Endothelial cell of umbilical vein (primary cell): ENCODE results near the gene FNBP1L. TPM values are rescaled to one million over a fixed set of nuclear protein-coding genes. Genes with fewer than 3 reads are reported as not detected.

Experiments
- BruUV-seq: library from RNA; stranded (reverse); fragments of 400-500 nt; replicated peaks from 2 replicates; lab custom pipeline; 2021; lab: Mats Ljungman, UMichigan
- CTCF ChIA-PET: fragments of 300-600, 350-600 bp; sonication (Branson Sonifier 250); formaldehyde crosslinking; loops from one replicate; lab custom pipeline; 2021; ENCODE audit warnings: antibody characterized with exemption, inconsistent platforms; lab: Charles Lee
- POLR2A ChIA-PET: fragments of 300-600, 350-600 bp; sonication (Branson Sonifier 250); formaldehyde crosslinking; loops from one replicate; lab custom pipeline; 2021; ENCODE audit warnings: antibody characterized with exemption, inconsistent platforms; lab: Charles Lee
- DNase-seq: peaks from one replicate; pipeline ENCODE4 v3.0.0-alpha.2; 2011; ENCODE audit warnings: low read depth, low spot score
- FAIRE-seq: peaks from 2 replicates; lab custom pipeline; 2011; peaks lifted over from hg19 to GRCh38; lab: Jason Lieb, UNC
- H2AFZ ChIP-seq: 2 replicates; pipeline ENCODE4 v1.6.0; 2012; ENCODE audit warnings: low read depth, low read length, control low read depth, inconsistent platforms
- H3K27ac ChIP-seq: 2 replicates; pipeline ENCODE4 v1.5.1; 2011; ENCODE audit warnings: low read depth, mild to moderate bottlenecking, control low read depth, low read length, moderate library complexity; ENCODE audit not compliant: insufficient read depth
- H3K27me3 ChIP-seq, 2 experiments: 2 replicates each; pipeline versions ENCODE4 v1.6.0 to v1.6.1; 2011; ENCODE audit warnings: low read length in 2 of 2, mixed read lengths in 1 of 2; ENCODE audit not compliant: control insufficient read depth in 2 of 2, insufficient read depth in 2 of 2
- H3K36me3 ChIP-seq, 2 experiments: 2 replicates in 1 of 2; 3 replicates in 1 of 2; pipeline ENCODE4 v1.5.1; 2011; ENCODE audit warnings: low read length in 2 of 2, mild to moderate bottlenecking in 1 of 2, moderate library complexity in 1 of 2; ENCODE audit not compliant: control insufficient read depth in 2 of 2, insufficient read depth in 2 of 2; ENCODE audit errors: extremely low read depth in 1 of 2
- H3K4me1 ChIP-seq: 3 replicates; pipeline ENCODE4 v1.5.1; 2011; ENCODE audit warnings: mild to moderate bottlenecking, low read length; ENCODE audit not compliant: control insufficient read depth, insufficient read depth; ENCODE audit errors: extremely low read depth
- H3K4me2 ChIP-seq: 2 replicates; pipeline ENCODE4 v1.6.1; 2011; ENCODE audit warnings: low read length, control low read depth, mixed read lengths; ENCODE audit not compliant: insufficient read depth
- H3K4me3 ChIP-seq, 3 experiments: fragments of 200-600 bp in 1 of 3; sonication (generic), shearing (Covaris generic) in 1 of 3; replicated peaks in 1 of 3; 2 replicates each; pipeline ENCODE4 v1.5.1; 2011 to 2016; ENCODE audit warnings: control low read depth in 3 of 3, low read length in 3 of 3, mild to moderate bottlenecking in 2 of 3, inconsistent platforms in 1 of 3, low read depth in 1 of 3, moderate library complexity in 1 of 3; ENCODE audit not compliant: insufficient read depth in 1 of 3
- H3K79me2 ChIP-seq: 2 replicates; pipeline ENCODE4 v1.6.0; 2012; ENCODE audit warnings: low read length, inconsistent platforms; ENCODE audit not compliant: control insufficient read depth, insufficient read depth
- H3K9ac ChIP-seq: replicated peaks from 2 replicates; pipeline ENCODE3; 2011; ENCODE audit warnings: low read length, control low read depth; ENCODE audit not compliant: insufficient read depth; ENCODE audit errors: extremely low read depth
- H3K9me1 ChIP-seq: replicated peaks from 3 replicates; pipeline ENCODE4 v1.6.0; 2011; ENCODE audit warnings: mild to moderate bottlenecking, low read length; ENCODE audit not compliant: control insufficient read depth, insufficient read depth; ENCODE audit errors: extremely low read depth
- H3K9me3 ChIP-seq: replicated peaks from 2 replicates; pipeline ENCODE4 v1.5.1; 2012; ENCODE audit warnings: low read length, inconsistent platforms; ENCODE audit not compliant: control insufficient read depth, insufficient read depth
- H4K20me1 ChIP-seq: replicated peaks from 2 replicates; pipeline ENCODE3; 2011; ENCODE audit warnings: mild to moderate bottlenecking, low read length; ENCODE audit not compliant: control insufficient read depth, insufficient read depth; ENCODE audit errors: extremely low read depth
- CTCF ChIP-seq, 2 donors: IDR thresholded peaks; 1 replicate in 1 of 2; 2 replicates in 1 of 2; pipeline ENCODE4 v1.5.1; 2011; ENCODE audit warnings: low read length in 2 of 2, mild to moderate bottlenecking in 2 of 2, moderate library complexity in 2 of 2, control low read depth in 1 of 2, inconsistent platforms in 1 of 2, low read depth in 1 of 2; ENCODE audit not compliant: insufficient read depth in 1 of 2; ENCODE audit errors: extremely low read depth in 1 of 2
- EZH2 ChIP-seq: IDR thresholded peaks from 2 replicates; pipeline ENCODE4 v1.6.1; 2012; ENCODE audit warnings: borderline replicate concordance, low read depth, mild to moderate bottlenecking, moderate library complexity, low read length, inconsistent platforms; ENCODE audit not compliant: severe bottlenecking
- FOS ChIP-seq: IDR thresholded peaks from 2 replicates; pipeline ENCODE4 v1.6.1; 2011; ENCODE audit warnings: mild to moderate bottlenecking, low read length, moderate library complexity, borderline replicate concordance; ENCODE audit not compliant: insufficient read depth
- GATA2 ChIP-seq: IDR thresholded peaks from 2 replicates; pipeline ENCODE4 v1.7.0; 2011; ENCODE audit warnings: low read depth, mild to moderate bottlenecking, moderate library complexity, mixed read lengths, low read length; ENCODE audit not compliant: insufficient read length, insufficient read depth
- JUN ChIP-seq: IDR thresholded peaks from 2 replicates; pipeline ENCODE4 v1.6.1; 2011; ENCODE audit warnings: borderline replicate concordance, low read depth; ENCODE audit not compliant: insufficient read length, insufficient read depth
- MYC ChIP-seq: IDR thresholded peaks from one replicate; pipeline ENCODE4 v1.6.1; 2011; ENCODE audit warnings: mild to moderate bottlenecking, low read depth, low read length
- POLR2A ChIP-seq: IDR thresholded peaks from 2 replicates; pipeline ENCODE4 v1.6.1; 2012; ENCODE audit warnings: low read depth, mild to moderate bottlenecking, control low read depth, low read length
- POLR2AphosphoS5 ChIP-seq: IDR thresholded peaks from 2 replicates; pipeline ENCODE4 v1.6.1; 2012; ENCODE audit warnings: low read depth, mild to moderate bottlenecking, control low read depth, low read length, moderate library complexity; ENCODE audit not compliant: insufficient read depth
- dilution Hi-C: fragments of 300-500 bp; cut with MboI; formaldehyde crosslinking; loops from one replicate; pipeline ENCODE4 v1.15.0; 2019; ENCODE audit warnings: low sequenced_read_pairs; ENCODE audit not compliant: extremely low pct_ligation_motif_present
- intact Hi-C: fragments of 100-400 bp; cut with micrococcal nuclease; formaldehyde crosslinking; loops from one replicate; pipeline ENCODE4 v1.10.0; 2022
- polyA plus RNA-seq, 4 experiments: library from polyadenylated mRNA; depleted of rRNA in 3 of 4; stranded (reverse) in 3 of 4; unstranded in 1 of 4; fragments of >200 nt; gene quantifications; 2 replicates each; pipeline versions ENCODE4 v1.2.1 to v1.2.3, GENCODE V29; 2011 to 2012; ENCODE audit warnings: missing spikeins in 1 of 4
- total RNA-seq: library from RNA; stranded (reverse); gene quantifications from 2 replicates; pipeline ENCODE4 v1.2.3, GENCODE V29; 2021
- TF ChIP-seq, protein P1 (sequence below): IDR thresholded peaks from 2 replicates; pipeline ENCODE4 v1.6.1; 2011; ENCODE audit not compliant: insufficient read depth, insufficient read length

The FNBP1L gene
- total and polyA plus RNA-seq, 2 donors (not counting 3 experiments of a cell fraction or from before 2014, with no cell fraction given): 28.1 to 56.4 TPM

DNA sequence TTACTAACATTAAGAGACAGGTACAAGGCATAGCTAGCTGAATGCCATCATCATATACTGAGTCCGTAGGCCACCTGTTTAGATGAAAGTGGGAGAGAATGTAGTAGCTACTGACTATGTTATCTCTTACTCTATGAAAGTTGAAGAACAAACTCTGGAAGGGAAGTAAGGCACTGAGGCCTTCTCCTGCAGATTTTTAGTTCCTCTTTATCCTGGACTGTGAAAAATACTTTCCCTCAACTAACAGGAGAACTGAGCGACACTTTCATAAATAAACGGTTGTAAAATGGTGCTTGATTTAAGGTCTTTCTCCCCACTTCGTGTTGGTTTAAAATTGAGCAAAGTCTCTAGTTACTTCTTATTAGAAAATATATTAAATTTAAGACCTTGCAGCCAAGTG is 101.9 kb downstream of the FNBP1L start:
- no peak overlapping the region for H3K4me2 ChIP-seq
- H3K9me3 ChIP-seq: no peaks in the 10 kb centered on the region
- no peaks in the 10 kb centered on the region for H3K9me1 ChIP-seq
- no peak overlapping the region for H3K4me3 ChIP-seq
- TF ChIP-seq POLR2A (no peak), MYC (no peak), CTCF (IDR thresholded peaks at IDR 0.05; ENCODE audit: extremely low read depth in 1 of 2, insufficient read depth in 1 of 2, low read depth in 1 of 2, low read length in 2 of 2) (no peak), GATA2 (no peak), FOS (no peak), POLR2AphosphoS5 (no peak), EZH2 (no peak), JUN (no peak)
- TF ChIP-seq, protein P1, sequence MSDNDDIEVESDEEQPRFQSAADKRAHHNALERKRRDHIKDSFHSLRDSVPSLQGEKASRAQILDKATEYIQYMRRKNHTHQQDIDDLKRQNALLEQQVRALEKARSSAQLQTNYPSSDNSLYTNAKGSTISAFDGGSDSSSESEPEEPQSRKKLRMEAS: no peak
- POLR2A ChIA-PET: no interaction called here
- DNase-seq (no peak), FAIRE-seq (no peak)
- peaks cover 41% of the 10 kb centered on the region for H3K4me1 ChIP-seq
- no peak overlapping the region for H3K9ac ChIP-seq
- dilution Hi-C loops: no loop called here
- no TSS peak for BruUV-seq
- intact Hi-C loops: no loop called here
- peaks cover 9 to 17% of the 10 kb centered on the region in 2 experiments for H3K36me3 ChIP-seq
- no peaks in the 10 kb centered on the region for H4K20me1 ChIP-seq
- H2AFZ ChIP-seq: no peak overlapping the region
- H3K79me2 ChIP-seq: no peaks in the 10 kb centered on the region
- CTCF ChIA-PET: no interaction called here
- no peaks in the 10 kb centered on the region for H3K27me3 ChIP-seq
- no peak overlapping the region for H3K27ac ChIP-seq
